ENCODE results near the gene PCED1B.

DNA sequence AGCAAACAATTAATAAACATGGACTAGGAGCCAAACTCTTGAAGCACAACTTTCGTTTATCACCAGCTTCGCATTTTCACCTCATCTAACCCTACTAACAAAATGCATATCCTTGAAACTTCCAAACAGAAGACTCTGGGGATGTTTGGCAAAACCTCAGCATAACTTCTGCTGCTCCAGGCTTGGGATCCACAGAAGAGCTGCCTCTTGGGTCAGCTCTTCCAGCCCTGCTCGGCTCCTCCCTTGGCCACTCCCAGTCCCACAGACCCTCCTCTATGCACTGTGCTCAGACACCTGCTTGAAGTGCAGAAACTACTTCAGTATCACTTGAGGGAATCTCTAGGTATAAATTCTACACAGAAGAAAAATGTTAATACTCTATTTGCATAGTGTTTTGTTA, 110.3 kb downstream of the PCED1B start:
- no peak for TF ChIP-seq POLR2A (IDR thresholded peaks at IDR 0.05)
- TF ChIP-seq, protein P1, sequence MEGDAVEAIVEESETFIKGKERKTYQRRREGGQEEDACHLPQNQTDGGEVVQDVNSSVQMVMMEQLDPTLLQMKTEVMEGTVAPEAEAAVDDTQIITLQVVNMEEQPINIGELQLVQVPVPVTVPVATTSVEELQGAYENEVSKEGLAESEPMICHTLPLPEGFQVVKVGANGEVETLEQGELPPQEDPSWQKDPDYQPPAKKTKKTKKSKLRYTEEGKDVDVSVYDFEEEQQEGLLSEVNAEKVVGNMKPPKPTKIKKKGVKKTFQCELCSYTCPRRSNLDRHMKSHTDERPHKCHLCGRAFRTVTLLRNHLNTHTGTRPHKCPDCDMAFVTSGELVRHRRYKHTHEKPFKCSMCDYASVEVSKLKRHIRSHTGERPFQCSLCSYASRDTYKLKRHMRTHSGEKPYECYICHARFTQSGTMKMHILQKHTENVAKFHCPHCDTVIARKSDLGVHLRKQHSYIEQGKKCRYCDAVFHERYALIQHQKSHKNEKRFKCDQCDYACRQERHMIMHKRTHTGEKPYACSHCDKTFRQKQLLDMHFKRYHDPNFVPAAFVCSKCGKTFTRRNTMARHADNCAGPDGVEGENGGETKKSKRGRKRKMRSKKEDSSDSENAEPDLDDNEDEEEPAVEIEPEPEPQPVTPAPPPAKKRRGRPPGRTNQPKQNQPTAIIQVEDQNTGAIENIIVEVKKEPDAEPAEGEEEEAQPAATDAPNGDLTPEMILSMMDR (IDR thresholded peaks at IDR 0.05) = no peak

Measured in testis (tissue), 2 donors.